Chondrocyte (in vitro differentiated cells): ENCODE measurements around the gene SYT13. TPM values are rescaled to one million over a fixed set of nuclear protein-coding genes. Genes with fewer than 3 reads are reported as not detected.
A peak's percentile ranks its signal among the peaks of the same experiment; 100 is the strongest.

Experiments
- DNase-seq: peaks from one replicate; pipeline ENCODE4 v3.0.0; 2021; ENCODE audit warnings: mixed read lengths, low spot score
- H3K27ac Mint-ChIP-seq: one replicate; pipeline ENCODE4 v1.8.0; 2021; ENCODE audit warnings: mild to moderate bottlenecking, moderate library complexity, mixed read lengths; ENCODE audit not compliant: unreplicated experiment
- H3K27me3 Mint-ChIP-seq: 2 replicates; pipeline ENCODE4 v1.8.0; 2021; ENCODE audit warnings: low read depth, mixed read lengths
- H3K36me3 Mint-ChIP-seq: 2 replicates; pipeline ENCODE4 v1.8.0; 2021; ENCODE audit warnings: low read depth, mixed read lengths
- H3K4me1 Mint-ChIP-seq: 2 replicates; pipeline ENCODE4 v1.8.0; 2021; ENCODE audit warnings: low read depth, mild to moderate bottlenecking, mixed read lengths
- H3K4me3 Mint-ChIP-seq: one replicate; pipeline ENCODE4 v1.8.0; 2021; ENCODE audit warnings: mild to moderate bottlenecking, moderate library complexity, mixed read lengths; ENCODE audit not compliant: unreplicated experiment
- H3K9me3 Mint-ChIP-seq: 2 replicates; pipeline ENCODE4 v1.8.0; 2021; ENCODE audit warnings: low read depth, mixed read lengths
- CTCF ChIP-seq: fragments of 200-600 bp; sonication (generic); IDR thresholded peaks from 2 replicates; pipeline ENCODE4 v1.5.0; 2021; ENCODE audit warnings: antibody characterized with exemption, mild to moderate bottlenecking, moderate library complexity
- total RNA-seq: library from RNA; stranded (reverse); gene quantifications from 3 replicates; pipeline ENCODE4 v1.2.1, GENCODE V29; 2021

Gene SYT13
- total RNA-seq, 1 donor from 2014 or later, result 2.8 TPM

GRCh38 chr11:45270946-45271716 lies 15.0 kb downstream of the SYT13 start:
- Mint-ChIP-seq H3K4me3 (no peak overlapping the region), H3K4me1 (peaks cover 5% of the 10 kb centered on the region), H3K36me3 (peaks cover 2% of the 10 kb centered on the region), H3K27me3 (peaks cover 30% of the 10 kb centered on the region), H3K9me3 (peaks cover 4% of the 10 kb centered on the region), H3K27ac (no peak overlapping the region)
- no peak for DNase-seq
- TF ChIP-seq CTCF, result no peak

GRCh38 chr11:45269678-45270077 lies 16.5 kb downstream of the SYT13 start:
- Mint-ChIP-seq H3K9me3 (peaks cover 4% of the 10 kb centered on the region), H3K27ac (no peak overlapping the region), H3K27me3 (peaks cover 25% of the 10 kb centered on the region), H3K36me3 (peaks cover 1% of the 10 kb centered on the region), H3K4me1 (peaks cover 20% of the 10 kb centered on the region), H3K4me3 (no peak overlapping the region)
- no peak for TF ChIP-seq CTCF
- no peak for DNase-seq

- Mint-ChIP-seq H3K9me3 (peaks cover 11% of the 10 kb centered on the region), H3K36me3 (peaks cover 1% of the 10 kb centered on the region), H3K4me3 (no peak overlapping the region), H3K4me1 (peaks cover 33% of the 10 kb centered on the region), H3K27ac (no peak overlapping the region), H3K27me3 (peaks cover 15% of the 10 kb centered on the region)
- no peak for TF ChIP-seq CTCF
- no peak for DNase-seq
Observed at GRCh38 chr11:45267652-45268299, 18.4 kb downstream of the SYT13 start.

- Mint-ChIP-seq H3K4me3 (no peak overlapping the region), H3K27me3 (peaks cover 15% of the 10 kb centered on the region), H3K9me3 (peaks cover 11% of the 10 kb centered on the region), H3K36me3 (peaks cover 1% of the 10 kb centered on the region), H3K27ac (no peak overlapping the region), H3K4me1 (peaks cover 39% of the 10 kb centered on the region)
- no peak for DNase-seq
- TF ChIP-seq CTCF, result peak; percentile 65
Observed at GRCh38 chr11:45267052-45267451, 19.1 kb downstream of the SYT13 start.

- Mint-ChIP-seq H3K27ac (no peak overlapping the region), H3K4me3 (no peak overlapping the region), H3K4me1 (peaks cover 40% of the 10 kb centered on the region), H3K27me3 (peaks cover 15% of the 10 kb centered on the region), H3K9me3 (peaks cover 11% of the 10 kb centered on the region), H3K36me3 (peaks cover 1% of the 10 kb centered on the region)
- no peak for DNase-seq
- TF ChIP-seq CTCF, result no peak
Observed at GRCh38 chr11:45266676-45267020, 19.5 kb downstream of the SYT13 start.
